ENCODE results near the gene PTPN1.
"Not testable (repeated sequence)": the region's sequence is repeated elsewhere in the genome, so short reads cannot be mapped to it uniquely, and the experiment has no call there.

The PTPN1 gene

DNA sequence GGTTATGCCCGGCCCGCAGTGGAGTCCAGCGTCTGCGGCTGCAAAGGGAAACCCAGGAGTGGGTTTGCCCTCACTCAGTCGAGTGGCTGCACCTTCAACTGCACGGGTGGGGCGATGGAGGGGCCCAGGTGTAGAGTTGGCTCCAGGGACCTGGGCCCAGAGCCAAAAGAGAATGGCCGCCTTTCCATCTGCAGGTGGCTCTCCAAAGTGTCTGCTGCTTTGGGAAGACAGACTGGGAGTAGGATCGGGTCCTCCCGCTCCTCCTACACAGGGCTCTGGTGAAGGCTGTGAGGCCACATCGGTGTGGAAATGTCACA, 80.1 kb downstream of the PTPN1 start:
- DNase-seq (ENCODE audit: low read depth in 2 of 2) = no peak

DNA sequence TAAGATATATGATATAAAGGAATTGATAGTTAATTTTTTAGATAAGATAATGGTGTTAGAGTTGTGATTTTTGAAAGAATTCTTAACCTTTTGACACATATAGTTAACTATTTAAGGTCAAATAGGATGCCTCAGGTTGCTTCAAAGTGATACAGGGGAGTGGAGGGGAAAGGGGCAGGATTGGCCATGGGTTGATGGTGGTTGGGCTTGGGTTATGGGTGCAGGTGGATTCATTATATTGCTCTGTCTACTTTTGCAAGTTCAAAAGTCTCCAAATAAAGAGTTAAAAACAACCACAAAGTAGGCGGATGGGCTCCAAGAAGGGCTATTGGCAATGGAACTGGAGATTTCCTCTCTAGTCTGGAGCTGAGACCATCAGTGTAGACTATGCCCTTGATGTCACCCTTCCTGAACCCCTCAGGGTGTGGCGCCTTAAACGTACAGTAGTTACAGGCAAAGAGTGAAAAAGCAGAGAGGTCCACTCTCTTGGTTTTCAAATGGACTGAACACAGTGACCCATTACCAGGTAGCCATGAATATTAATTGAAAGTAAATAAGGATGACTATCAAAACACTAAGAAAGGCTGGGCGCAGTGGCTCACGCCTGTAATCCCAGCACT, 81.2 kb downstream of the PTPN1 start:
- DNase-seq (ENCODE audit: low read depth in 2 of 2) = no peak

DNA sequence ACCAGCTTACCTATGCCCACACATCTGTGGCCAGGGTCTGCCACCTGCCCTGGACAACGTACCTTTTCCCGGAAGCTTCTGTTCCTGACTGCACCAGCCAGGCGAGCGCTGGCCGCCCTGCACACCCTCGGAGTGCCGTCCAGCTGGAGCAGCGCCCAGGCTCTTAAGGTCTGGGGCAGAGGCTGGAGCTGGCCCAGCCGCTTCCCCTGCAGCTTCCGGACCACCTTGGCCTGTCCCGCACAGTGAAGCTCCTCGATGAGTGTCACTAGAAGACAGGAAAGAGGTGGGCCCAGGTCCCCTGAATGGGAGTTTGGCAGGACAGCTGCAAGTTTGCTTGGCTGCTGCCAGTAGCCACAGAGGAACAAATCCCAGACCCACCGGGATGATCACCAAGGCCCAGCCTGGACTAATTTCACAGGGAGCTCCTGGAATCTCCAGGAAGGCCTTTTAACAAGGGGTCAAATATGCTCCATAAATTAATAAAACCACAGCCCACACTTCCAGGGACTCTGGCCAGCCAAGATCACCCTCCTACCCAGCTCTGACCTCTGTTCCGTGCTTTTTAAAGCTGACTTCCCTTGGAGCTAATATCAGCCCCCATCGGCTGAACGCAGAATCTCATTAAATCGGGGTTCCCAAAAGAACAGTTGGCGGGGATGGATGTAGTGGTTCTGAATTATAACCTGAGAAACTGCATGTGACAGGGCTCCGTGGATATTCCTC, 82.3 kb downstream of the PTPN1 start:
- DNase-seq (ENCODE audit: low read depth in 2 of 2) = no peak

DNA sequence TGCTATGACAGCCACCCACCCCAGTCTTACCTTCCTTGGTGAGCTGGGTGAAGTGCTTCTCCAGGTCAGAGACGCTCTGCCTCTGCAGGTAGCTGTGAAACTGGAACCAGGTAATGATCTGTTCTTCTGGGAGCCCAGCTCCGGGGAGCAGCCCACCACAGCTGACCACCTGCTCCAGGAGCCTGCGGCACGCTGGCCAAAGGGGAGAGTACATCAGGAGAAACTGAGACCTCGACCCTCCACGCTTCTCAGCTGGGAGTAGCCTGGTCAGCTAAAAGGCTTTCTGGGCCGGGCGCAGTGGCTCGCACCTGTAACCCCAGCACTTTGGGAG, 82.8 kb downstream of the PTPN1 start:
- DNase-seq (ENCODE audit: low read depth in 2 of 2) = no peak

DNA sequence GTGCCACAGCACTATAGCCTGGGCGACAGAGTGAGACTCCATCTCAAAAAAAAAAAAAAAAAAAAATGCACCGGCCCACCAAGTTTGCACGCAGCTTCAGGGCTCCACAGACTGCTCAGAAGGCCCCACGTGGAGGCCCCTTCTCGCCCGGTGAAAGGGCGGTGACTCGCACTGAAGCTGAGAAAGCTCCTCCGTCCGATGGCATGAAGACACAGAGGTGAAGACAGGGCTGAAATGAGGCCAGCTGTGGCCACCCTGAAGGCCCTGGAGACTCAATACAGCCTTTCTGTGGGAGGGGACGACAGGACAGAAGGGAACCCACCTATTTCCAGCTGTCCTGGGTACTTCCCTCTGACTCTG, 84.0 kb downstream of the PTPN1 start:
- DNase-seq (ENCODE audit: low read depth in 2 of 2) = no peak

DNA sequence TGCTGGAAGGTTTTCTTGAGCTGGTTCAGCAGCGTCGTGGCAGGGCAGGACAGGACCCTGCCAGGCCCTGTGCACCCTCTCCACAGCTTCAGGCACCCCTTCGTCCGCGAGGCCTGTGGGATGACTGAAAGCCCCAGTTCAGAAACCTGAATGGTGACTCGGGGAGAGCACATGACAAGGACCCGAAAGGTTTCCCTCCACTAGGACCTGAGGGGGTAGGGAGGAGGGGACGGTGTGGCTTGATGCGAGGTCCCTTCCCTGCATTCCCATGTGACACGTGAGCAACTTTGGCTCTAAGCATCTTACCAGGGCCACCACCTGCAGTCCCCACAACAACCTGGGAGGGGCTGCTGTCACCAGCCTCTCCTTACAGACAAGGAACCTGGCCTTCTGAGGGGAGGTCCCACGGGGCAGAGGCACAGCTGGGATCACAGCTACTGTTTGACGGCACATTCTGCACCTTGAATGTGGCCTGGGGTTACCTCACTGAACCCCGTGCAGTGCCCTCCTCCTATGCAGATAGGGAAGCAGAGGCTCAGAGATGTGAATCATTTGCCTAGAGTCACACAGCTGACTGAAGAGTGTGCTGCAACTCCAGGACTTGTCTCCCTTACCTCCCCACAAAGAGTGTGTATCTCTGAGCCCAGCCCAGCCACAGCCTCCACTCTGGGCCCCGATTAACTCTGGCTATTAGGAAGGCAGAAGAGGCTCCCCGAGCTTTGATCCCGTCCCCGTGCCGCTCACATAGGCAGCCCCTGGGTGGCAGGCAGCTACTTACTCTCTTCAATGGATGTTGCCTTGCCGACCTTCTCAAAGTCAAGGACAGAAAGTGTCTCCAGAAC, 84.6 kb downstream of the PTPN1 start:
- DNase-seq (ENCODE audit: low read depth in 2 of 2) = no peak

DNA sequence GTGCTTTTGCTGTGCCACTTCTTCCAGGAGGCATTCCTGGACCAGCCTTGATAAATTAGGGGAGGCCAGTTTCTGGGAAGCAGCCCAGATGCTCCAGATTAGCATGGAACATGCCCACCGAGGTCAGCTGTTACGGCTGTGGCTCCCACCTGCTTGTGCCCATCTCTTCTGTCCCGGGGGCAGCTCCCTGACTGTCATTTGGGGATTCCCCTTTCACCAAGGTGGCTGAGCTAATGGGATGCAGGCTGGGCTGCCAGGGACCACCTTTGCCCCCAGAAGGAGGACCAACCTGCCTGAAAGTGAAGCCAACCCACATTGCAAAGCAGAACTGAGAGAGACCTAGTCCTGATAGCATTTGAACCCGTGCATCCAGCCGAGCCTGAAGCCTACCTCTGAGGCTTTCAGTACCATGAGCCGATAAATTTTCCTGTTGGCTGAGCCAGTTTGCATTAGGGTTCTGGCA, 85.3 kb downstream of the PTPN1 start:
- no peak for DNase-seq (ENCODE audit: low read depth in 2 of 2)

DNA sequence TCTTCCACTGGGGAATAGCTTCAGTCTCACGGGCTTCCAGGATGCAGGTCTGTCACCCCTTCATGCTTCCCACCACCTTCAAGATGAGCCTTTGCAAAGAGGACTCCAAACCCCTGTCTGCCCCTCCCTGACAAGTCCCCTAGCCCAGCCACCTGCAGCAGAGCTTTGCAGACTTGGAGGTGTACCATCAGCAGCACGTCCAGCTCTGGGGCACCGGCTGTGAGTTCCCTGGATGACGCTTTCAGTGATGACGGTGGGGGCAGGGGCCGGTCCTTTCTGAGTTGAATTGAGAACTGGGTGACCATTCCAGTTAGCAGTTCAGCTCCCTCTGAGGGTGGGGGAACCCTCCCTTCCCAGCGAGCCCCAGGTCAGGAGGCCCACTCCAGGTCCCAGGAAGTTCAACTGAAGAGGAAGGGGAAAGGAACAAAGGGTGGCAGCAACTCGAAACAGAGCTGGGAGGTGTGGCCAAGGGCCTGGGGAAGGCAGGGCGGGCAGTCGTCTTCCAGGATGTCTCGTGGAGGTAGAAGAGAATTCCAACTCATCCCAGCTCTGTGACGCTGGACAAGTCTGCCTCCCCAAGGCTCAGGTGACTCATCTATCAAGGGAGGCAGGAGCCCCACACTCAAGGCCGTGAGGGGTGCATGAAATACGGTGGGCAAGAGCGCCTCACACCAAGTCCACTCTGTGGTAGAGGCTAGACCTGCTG, 86.0 kb downstream of the PTPN1 start:
- DNase-seq (ENCODE audit: low read depth in 2 of 2) = no peak

DNA sequence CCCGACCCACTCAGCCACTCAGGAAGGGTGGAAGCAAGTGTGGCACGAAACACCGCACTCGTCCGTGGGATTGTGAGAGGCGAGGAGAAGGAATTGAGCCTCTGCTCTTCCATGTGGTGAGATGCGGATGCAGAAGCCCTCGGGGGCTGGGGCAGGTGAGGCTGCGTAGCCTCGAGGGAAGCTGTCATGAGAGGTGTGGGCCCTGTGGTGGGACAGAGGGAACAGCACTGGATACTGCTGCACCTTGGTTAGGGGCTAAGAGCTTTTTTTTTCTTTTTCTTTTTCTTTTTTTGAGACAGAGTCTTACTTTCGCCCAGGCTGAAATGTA, 86.5 kb downstream of the PTPN1 start:
- no peak for DNase-seq (ENCODE audit: low read depth in 2 of 2)

DNA sequence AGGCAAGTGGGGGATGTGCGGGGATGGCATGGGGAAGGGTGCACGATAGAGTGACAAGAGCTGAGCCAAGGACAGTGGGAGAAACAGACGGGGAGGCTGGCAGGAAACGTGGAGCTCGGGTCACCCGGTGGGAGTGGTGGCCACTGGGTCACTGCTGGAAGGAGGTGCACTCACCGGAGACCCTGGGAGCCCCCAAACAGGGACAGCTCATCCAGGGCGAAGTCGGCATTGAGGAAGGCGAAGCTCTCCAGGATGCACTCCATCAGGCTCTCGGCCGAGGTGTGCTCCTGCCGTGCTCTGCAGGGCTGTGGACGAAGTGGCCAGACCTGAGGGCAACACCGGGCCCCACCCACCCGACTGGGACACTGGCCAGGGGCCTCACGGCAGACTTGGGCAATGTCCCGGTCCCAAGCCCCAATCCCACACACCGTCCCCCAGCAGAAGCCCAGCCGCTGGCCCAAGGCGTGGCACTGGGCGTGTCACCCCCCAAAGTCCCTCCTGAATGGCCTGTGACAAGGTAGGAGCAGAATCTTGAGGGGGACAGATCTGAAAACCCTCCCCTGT, 87.3 kb downstream of the PTPN1 start:
- no peak for DNase-seq (ENCODE audit: low read depth in 2 of 2)

DNA sequence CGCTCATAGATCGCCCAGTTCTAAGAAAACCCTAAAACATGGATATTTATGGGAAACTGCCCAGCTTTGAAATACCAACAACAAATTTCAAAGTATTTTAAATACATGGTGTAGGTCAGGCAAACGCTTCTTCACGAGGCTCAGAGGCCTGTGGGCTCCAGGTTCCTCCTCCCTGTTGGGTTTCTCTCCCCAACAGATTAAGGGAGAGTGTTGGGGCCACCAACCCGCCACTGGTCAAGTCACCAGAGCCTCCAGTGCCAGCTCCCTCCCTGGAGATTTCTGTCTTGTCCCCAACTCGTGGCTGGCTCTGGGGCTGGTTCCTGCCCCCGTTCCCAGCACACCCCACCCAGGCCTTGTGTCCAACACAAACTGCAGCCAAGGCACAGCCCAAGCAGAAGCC, 87.9 kb downstream of the PTPN1 start:
- DNase-seq (ENCODE audit: low read depth in 2 of 2) = no peak

DNA sequence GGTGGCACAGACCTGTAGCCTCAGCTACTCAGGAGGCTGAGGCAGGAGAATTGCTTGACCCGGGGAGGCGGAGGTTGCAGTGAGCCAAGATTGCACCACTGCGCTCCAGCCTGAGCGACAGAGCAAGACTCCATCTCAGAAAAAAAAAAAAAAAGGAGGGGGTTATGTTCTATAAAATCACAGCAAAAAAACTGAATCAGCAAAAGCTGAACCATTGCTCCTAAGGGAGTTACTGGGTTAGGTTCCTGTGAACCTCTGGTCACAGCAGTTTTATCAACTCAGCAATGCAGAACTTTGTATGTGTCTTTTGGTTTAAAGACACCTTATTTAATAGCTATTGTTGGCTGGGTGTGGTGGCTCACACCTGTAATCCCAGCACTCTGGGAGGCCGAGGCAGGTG, 88.6 kb downstream of the PTPN1 start:
- DNase-seq (ENCODE audit: low read depth in 2 of 2) = not testable (repeated sequence)

DNA sequence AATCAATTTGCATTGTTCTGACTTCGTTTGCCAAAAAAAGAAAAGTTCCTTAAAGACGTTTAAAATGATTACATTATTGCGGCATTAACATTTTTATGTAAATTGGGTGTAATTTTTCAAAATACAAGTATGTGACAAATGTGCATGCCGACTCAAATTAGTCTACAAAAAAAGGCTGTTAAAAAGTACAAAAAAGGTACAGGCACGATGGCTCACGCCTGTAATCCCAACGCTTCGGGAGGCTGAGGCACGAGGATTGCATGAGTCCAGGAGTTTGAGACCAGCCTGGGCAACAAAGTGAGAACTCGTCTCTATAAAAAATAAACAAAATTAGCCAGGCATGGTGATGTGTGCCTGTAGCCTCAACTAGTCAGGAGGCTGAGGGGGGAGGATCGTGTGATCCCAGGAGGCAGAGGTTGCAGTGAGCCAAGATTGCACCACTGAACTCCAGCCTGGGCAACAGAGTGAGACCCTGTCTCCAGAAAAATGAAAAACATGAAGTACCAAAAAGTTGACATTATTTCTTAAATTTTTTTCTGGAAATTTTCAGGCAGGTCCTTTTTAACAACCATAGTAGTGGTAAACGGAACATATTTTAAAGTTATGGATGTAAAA, 90.2 kb downstream of the PTPN1 start:
- DNase-seq (ENCODE audit: low read depth in 2 of 2) = no peak

DNA sequence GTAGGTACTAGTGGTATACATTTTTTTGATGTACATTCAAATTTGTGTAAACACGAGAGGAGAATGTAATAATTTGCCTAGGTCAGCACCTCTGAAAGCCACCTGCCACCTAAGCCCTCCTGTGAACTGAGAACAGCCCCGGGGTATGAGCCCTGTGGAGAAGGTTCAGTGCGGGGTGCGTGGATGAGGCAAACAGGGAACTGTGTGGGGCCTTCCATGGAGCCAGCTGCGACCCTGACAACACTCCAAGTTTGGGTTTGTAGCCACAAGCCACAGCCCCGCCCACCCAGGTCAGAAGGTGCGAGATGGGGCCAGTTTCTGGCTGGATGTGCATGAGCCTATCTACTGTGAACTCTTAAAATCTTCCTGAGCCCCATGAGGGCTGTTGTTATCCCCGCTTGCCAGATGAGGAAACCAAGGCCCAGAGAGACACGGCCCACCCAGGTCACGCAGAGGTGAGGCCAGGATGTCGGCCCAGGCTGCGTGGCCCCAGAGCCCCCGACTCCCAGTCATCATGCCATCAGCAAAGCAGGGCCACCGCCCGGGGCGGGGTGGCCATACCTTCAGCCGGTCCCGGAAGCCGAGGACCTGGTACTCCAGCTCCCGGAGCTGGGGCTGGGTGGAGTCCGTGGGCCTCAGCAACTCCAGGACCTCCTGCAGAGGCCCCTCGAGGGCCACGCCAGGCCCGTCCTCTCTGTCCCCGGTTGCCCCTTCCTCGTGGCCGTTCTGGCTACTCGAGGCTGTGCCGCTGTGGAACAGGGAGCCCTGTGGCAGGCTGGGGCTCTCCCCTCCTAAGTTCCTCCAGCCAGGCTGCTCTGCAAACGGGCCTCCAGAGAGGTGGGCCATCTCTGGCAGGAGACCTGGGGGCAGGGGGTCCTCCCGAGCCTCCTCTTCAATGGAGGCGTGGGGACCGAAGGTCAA, 91.6 kb downstream of the PTPN1 start:
- no peak for DNase-seq (ENCODE audit: low read depth in 2 of 2)

DNA sequence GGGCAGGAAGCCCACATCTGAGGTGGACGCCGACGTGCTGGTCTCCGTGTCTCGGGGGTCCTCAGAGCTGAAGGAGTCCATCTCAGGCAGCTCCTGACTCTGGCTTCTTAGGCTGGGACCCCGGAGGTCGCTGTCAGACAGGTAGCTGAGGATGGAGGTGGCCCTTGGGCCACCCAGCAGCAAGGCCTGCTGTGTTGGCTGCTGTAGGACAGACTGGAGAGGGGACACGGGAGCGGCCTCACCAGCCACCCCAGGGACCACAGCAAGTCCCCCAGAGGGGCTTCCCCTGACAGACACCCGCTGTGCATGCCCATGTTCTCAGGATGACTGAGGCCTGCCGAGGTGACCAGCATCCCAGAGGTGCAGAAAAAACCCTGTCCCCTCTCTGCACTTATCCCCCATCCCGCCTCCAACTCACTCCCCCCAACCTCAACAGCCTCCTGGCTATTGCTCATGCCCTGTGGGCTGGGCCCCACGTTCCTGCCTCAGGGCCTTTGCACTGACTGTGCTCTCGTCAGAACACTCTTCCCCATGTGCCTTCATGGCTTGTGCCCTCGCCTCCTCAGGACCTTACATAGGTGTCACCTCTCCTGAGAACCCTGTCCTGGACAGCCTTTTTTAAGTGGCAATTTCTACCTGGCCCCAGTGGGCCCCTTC, 92.4 kb downstream of the PTPN1 start:
- no peak for DNase-seq (ENCODE audit: low read depth in 2 of 2)

DNA sequence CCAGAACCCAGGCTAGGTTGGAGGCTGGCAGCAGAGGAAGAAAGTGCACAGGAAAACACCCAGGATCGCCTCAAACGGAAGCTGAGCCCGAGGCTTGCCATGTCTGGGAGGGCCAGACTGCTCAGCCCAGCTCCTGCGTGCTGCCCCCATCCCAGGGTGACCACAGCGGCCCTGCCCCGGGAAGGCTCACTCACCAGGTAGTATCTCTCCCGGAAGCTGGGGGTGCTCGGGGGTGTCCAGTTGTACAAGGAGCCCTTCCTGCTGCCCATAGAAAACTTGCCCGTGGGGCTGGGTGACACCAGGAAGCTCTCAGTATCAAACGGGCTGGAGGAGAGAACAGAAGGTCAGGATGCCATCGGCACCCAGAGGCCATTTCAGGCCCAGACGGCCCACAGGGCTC, 94.3 kb downstream of the PTPN1 start:
- DNase-seq (ENCODE audit: low read depth in 2 of 2) = no peak

DNA sequence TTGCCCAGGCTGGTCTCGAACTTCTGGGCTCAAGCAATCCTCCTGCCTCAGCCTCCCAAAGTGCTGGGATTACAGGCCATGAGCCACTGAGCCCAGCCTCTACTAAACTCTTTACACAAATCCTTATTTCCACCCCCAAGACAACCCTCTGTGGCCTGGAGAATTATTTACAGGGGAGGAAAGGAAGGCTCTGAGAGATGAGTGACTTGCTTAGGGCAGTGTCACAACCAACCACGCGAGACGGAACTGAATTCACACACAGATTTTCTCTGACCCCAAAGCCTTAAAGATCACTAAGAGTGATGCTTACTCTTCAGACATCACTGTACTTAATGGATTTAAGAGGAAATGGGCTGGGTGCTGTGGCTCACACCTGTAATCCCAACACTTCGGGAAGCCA, 95.0 kb downstream of the PTPN1 start:
- no peak for DNase-seq (ENCODE audit: low read depth in 2 of 2)

DNA sequence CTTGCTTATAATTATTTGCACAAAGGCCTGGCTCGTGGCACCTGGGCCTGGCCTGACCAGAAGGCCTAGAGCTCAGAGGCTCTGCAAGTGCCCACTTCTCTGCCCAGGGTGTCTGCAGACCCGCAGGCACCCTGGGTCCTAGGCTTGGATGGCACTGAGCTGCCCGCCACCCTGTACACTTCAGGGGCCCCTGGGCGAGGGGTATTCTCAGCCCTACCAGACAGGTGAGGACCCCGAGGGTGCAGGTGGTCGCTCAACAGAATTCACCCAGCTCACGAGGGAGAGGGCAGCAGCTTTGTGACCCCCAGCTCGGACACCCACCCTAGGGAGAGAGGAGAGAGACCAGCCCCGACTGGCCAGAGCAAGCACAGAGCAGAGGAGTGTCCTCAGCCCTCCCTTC, 97.3 kb downstream of the PTPN1 start:
- no peak for DNase-seq (ENCODE audit: low read depth in 2 of 2)

DNA sequence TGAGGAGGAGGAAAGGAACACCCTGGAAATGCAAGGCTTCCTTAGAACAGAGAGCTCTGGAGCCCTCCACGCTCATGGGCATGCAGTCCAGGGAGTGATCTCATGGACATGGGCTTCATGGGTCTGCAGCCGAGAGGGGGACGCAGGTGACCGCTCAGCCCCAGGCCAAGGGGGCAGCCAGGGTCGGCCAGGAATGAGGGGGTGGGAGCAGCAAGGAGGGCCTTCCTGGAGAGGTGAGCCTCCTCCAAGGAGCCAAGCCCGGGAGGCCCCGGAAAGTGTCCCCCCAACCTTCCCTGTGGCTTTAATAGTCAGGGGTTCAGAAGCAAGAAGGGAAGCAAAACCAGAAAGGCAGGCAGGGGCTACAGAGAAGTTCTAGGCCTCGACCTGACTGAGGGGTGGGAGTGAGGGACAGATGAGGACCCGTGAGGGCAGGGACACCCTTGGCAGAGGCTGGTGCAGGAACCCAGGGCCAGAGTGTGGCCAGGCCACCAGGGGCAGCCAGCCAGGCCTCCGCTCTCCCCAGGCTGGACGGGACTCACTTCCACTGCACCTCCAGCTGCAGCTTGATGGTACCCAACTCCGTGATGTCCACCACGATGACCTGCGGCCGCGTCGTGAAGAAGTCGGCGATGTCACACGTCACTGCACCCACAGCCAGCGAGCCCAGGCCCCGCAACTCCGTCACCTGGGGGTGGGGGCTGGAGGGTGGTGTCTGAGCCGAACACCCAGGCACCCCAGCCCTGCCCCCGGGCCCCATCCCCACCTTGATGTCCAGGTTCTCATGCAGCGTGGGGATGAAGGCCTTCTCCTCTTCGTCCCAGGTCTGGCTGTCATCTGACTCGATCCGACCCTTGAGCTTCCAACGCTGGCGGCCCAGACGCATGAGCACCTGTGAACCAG, 97.9 kb downstream of the PTPN1 start:
- no peak for DNase-seq (ENCODE audit: low read depth in 2 of 2)

All from activated CD8-positive, alpha-beta memory T cell treated with anti-CD3 and anti-CD28 coated beads for 4 hours (primary cell).